Coronary artery (tissue), 2 donors: ENCODE measurements around the gene NPHP4.

Experiments
- DNase-seq: peaks from one replicate; pipeline ENCODE4 v3.0.0-alpha.2; 2017; ENCODE audit warnings: low spot score
- H3K27ac ChIP-seq, 2 donors: fragments of 200-600 bp; sonication (generic); one replicate each; pipeline ENCODE4 v1.5.1; 2016 to 2019
- H3K4me3 ChIP-seq: fragments of 200-600 bp; sonication (generic); 2 replicates; pipeline ENCODE4 v1.5.1; 2016; ENCODE audit warnings: mild to moderate bottlenecking, moderate library complexity
- TF ChIP-seq, protein P1 (sequence below): fragments of 200-600 bp; sonication (generic); IDR thresholded peaks from one replicate; pipeline ENCODE4 v1.5.1; 2019; ENCODE audit warnings: antibody characterized with exemption

The NPHP4 gene

DNA sequence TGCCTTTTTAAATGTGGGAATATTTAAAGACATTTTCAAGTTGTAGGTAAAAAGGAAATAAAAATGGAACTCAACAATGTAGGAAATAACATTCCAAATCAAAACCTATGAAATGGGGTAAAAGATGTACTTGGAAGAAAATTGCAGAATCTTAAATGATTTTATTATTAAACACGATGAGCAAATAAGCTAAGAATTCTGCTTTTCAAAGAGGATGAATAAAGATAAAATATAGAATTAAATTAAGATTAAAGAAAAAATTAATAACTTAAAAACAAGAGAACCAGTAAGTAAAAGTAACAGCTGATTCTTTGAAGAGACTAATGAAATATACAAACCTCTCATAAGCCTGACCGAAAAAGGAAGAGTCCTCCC, 74.0 kb downstream of the NPHP4 start:
- no peak overlapping the region for H3K4me3 ChIP-seq
- H3K27ac ChIP-seq, result no peak overlapping the region
- no peak for DNase-seq
- TF ChIP-seq, protein P1, sequence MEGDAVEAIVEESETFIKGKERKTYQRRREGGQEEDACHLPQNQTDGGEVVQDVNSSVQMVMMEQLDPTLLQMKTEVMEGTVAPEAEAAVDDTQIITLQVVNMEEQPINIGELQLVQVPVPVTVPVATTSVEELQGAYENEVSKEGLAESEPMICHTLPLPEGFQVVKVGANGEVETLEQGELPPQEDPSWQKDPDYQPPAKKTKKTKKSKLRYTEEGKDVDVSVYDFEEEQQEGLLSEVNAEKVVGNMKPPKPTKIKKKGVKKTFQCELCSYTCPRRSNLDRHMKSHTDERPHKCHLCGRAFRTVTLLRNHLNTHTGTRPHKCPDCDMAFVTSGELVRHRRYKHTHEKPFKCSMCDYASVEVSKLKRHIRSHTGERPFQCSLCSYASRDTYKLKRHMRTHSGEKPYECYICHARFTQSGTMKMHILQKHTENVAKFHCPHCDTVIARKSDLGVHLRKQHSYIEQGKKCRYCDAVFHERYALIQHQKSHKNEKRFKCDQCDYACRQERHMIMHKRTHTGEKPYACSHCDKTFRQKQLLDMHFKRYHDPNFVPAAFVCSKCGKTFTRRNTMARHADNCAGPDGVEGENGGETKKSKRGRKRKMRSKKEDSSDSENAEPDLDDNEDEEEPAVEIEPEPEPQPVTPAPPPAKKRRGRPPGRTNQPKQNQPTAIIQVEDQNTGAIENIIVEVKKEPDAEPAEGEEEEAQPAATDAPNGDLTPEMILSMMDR, result no peak

DNA sequence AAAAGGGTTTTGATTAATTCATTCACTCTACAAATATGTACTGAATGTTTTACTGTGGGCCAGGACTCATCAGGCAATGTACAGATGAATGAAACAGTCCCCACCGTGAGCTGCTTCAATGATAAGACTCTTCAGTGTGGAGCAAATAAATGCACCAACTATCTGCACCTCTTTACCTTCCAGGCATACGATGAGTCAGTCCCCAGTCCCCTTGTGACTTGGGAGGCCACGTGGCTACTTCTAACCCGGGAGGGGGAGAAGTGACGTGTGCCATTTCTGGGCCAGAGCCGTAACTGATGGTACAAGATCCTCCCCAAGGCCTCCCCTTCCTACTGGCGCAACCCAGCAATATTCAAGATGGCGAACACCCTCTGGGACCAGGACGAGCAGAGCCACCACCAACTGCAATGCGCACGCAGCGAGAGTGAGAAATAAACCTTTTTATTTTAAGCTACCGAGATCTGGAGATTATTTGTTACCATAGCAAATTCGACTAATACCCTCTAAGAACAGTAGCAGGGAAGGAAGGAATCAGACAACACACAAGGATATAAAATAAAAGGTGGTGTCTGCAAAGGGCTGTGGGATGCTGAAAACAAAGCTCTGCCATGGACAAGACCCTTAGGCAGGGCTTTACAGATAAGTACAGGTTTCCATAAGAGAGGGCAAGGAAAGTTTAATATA, 74.5 kb downstream of the NPHP4 start:
- Histone ChIP-seq H3K4me3 (no peak overlapping the region), H3K27ac (no peak overlapping the region)
- TF ChIP-seq, protein P1, result no peak
- DNase-seq, result peak; percentile 26

- DNase-seq, result peak; percentile 5
- TF ChIP-seq, protein P1, result no peak
- H3K27ac ChIP-seq, result no peak overlapping the region
- H3K4me3 ChIP-seq, result no peak overlapping the region
These were observed 75.0 kb downstream of the NPHP4 start for GRCh38 chr1:5917281-5917590.

DNA sequence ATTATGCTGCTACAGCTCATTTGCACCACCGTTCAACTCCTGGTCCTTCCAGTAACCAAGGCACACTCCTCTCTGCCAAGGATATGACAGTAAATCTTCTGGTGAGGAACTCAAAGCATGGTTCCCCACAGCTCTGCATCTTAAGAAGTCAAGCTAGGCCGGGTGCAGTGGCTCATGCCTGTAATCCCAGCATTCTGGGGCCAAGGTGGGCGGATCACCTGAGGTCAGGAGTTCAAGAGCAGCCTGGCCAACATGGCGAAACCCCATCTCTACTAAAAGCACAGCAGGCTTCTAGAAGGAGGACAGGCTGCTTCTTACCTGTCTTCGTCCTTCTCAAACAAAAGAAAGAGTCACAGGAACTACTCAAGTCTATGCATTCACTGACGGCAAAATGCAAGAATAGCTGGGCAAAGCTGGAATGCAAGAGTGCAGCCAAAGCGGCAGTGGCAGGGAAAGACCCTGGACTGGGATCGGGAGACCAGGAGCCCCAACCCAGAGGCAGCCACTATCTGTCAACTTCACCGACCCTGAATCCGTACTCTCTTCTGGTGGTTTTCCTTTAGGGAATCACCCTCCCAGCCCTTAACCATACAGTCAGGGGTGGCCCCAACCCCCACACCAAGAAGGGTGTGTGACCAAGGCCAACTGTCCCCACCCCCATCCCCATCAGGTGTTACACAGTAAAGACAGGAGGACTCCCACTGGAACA, 75.5 kb downstream of the NPHP4 start:
- TF ChIP-seq, protein P1, result no peak
- H3K27ac ChIP-seq, result no peak overlapping the region
- no peak overlapping the region for H3K4me3 ChIP-seq
- peak; percentile 40 for DNase-seq

GRCh38 chr1:5915587-5916571, 76.3 kb downstream of the NPHP4 start:
- TF ChIP-seq, protein P1, result peak; percentile 40
- Histone ChIP-seq H3K27ac (no peak overlapping the region), H3K4me3 (no peak overlapping the region)
- DNase-seq, result peak; percentile 60

DNA sequence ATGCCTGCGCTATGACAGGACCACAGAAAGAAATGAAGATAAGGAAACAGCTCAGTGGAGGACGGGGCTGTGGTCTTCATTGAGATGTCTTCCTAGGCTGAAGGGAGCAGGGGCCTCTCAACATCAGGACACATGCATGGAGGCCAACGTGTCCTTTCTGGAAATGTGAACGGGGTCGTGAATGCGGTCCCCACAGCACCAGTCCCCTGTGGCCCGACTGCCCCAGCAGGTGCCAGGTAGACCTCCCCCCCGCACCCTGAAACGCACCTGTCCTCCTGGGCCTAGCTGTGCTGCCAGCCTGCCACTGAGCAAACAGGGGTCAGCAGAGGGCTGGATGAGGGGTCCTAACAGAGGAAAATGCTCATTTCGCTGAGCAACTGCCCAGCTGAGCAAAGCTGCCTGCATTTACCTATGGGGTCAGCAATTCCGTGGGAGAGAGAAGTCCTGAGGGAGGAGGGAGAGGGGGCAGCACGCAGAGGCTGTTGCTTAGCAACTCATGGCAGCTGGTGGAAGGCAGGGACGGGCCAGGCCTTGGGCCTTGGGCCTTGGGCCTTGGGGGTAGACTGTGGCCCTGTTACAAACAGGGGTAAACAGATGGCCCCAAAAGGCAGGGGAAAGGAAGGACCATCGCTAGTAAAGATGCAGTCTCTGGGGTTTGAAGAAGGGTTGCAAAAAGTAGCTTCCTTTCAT, 77.4 kb downstream of the NPHP4 start:
- TF ChIP-seq, protein P1, result no peak
- no peak overlapping the region for H3K4me3 ChIP-seq
- no peak overlapping the region for H3K27ac ChIP-seq
- peak; percentile 50 for DNase-seq
